Activated CD4-positive, alpha-beta T cell treated with anti-CD3 and anti-CD28 coated beads, Interleukin-2, Interleukin-6, amounts not matched to agents 100 ng/mL and 50 ng/mL, durations not matched to agents 16 hours and 8 hours (primary cell): ENCODE data around the gene FAHD1.
"Not testable (repeated sequence)": the region's sequence is repeated elsewhere in the genome, so short reads cannot be mapped to it uniquely, and the experiment has no call there.

Source experiments
- DNase-seq: peaks from one replicate; pipeline ENCODE4 v3.0.0-alpha.2; 2020

The FAHD1 gene

GRCh38 chr16:1790261-1790610 is 36.8 kb upstream of the FAHD1 start:
- DNase-seq = no peak

GRCh38 chr16:1790611-1791255 is 36.3 kb upstream of the FAHD1 start:
- no peak for DNase-seq

DNA sequence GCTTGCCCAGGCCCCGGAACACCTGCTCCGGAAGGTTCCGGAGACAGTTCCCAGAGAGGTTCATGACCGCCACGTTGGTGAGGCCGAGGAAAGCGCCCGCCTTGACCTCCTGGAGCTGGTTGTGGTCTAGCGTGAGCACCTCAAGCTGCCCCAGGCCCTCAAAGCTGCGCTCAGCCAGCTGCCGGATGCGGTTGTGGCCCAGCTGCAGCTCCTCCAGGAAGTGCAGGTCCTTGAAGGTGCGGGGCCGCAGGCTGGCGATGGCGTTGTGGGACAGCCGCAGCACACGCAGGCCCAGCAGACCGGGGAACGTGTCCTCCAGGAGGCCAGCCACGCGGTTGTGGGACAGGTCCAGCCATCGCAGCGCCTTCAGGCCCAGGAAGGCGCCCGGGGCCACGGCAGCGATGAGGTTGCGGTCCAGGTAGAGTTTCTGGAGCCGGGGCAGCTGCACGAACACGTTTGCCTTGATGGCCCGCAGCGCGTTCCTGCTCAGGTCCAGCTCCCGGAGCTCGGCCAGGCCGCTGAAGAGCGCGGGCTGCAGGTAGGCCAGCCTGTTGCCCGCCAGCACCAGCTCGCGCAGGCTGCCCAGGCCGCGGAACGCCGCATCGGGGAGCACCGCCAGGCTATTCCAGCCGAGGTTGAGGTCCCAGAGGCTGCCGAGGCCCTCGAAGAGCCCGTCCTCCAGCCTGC is 35.6 kb upstream of the FAHD1 start:
- no peak for DNase-seq

DNA sequence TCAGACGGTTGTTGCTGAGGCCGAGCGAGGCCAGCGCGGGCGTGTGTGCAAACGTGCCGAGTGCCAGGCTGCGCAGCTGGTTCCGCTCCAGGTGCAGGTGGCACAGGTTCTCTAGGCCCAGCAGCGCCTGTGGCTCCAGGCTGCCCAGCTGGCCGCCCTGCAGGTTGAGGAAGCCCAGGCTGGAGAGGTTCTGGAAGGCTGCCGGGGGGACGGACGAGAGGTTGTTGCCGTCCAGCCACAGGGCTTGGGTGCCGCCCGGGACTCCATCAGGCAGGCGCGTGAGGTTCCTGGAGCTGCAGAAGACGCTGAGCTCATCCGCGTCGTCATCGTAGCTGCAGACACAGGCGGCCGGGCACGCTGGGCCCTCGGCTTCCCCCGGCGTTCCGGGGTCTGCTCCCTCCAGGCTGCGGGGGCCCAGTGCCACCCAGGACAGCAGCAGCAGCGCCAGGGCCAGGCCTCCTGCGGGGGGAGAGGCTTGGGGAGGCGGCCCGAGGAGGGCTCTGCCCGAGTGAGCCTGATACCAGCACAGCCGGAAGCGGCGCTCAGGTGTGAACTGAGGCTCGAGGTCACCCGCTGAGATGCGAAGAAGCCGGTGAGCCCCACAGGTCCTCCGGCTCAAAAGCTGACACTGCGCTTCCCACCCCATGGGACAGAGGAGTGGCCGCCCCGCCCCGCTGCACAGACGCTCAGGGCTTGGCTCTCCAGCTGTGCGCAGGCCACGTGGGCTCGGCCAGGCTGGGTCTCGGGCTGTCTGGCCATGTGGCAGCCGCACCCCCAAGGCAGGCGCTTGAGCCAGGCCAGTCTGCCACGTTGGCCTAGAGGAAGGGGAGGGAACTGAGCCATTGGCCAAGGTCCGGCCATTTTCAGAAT is 34.8 kb upstream of the FAHD1 start:
- no peak for DNase-seq

GRCh38 chr16:1792836-1793577 is 34.0 kb upstream of the FAHD1 start:
- DNase-seq = no peak

- DNase-seq = no peak
These were observed 33.3 kb upstream of the FAHD1 start, which contains the start of gene IGFALS for GRCh38 chr16:1793578-1794220. TSS of gene IGFALS (minus strand) at chr16:1793705. CDS start at chr16:1793652, 53 bp downstream.

- no peak for DNase-seq
These were observed 32.7 kb upstream of the FAHD1 start for GRCh38 chr16:1794221-1794871.

DNA sequence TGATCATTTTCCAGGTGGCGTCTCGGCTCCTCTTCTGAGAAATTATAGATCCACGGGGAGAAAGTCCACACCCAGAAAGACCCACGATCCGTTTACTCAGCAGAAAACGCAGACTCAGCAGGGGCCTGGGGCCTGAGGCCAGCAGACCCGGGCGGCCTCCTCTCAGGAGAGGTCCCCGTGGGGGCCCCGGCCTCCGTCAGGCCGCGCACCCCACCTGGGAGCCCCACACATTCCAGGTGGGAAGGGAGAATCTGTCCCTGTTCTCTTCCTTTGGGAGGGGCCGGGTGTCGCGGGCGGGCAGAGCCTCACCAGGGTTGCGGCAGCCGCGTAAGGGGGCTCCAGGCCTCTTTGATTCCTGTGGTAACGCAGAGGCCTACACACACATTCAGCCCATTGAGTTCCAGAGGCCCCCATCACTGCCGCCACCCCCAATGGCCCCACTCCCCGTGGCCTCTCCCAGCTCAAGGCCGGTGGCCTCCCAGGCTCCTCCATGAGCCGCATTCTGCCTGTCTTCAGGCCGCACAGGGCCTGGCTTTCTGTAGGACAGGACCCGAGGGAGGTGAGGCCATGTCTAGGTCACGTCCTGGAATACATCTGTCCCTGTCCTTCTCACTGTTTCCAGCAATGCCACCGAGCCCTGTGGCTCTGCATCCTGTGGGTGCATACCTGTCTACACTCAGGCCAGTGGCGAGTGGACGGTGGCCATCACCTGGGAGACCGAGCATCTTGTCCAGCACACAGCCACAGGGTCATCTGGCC is 31.9 kb upstream of the FAHD1 start:
- no peak for DNase-seq

- DNase-seq = not testable (repeated sequence)
These were observed 27.7 kb upstream of the FAHD1 start for GRCh38 chr16:1799263-1799662.

- DNase-seq = no peak
These were observed 26.3 kb upstream of the FAHD1 start for GRCh38 chr16:1800701-1801100.

- DNase-seq = no peak
These were observed 19.4 kb upstream of the FAHD1 start for GRCh38 chr16:1807626-1808025.

DNA sequence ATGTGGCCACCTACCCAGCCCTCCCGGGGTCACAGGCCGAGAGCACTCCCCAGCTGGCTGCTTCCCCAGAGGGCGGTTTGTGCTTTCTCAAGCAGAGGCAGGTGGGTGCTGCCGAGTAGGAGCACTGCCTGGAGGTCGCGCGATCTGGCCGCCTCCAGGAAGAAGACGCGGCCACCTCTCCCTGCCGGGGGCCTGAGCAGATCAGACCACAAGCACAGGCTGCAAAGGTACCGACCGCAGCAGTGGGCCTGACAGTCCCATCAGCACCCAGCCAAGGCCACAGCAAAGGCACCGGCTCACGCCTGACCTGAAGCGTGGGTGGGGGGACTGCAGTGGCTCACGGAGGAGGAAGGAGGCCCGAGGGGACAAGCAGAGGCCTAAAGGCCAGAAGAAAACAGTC is 18.3 kb upstream of the FAHD1 start:
- no peak for DNase-seq

GRCh38 chr16:1809281-1809801 is 17.7 kb upstream of the FAHD1 start:
- no peak for DNase-seq

- DNase-seq = no peak
These were observed 16.9 kb upstream of the FAHD1 start for GRCh38 chr16:1810106-1810505.

- no peak for DNase-seq
These were observed 16.5 kb upstream of the FAHD1 start for GRCh38 chr16:1810536-1810935.

- peak; percentile 50 for DNase-seq
These were observed 14.3 kb upstream of the FAHD1 start for GRCh38 chr16:1812732-1813163.

DNA sequence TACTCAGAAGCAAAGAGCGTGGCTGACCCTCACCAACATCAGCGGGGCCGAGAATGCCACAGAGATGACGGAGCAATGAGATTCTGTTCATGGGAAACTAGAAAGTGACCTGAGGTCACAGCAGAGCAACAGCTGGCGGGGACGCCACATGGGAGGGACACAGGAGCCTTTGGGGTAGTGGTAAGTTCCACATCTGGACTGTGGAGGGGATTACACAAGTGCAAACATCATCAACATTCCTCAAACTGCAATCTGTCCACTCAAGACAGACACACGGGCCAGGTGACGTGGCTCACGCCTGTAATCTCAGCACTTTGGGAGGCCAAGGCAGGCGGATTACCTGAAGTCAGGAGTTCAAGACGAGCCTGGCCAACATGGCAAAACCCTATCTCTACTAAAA is 11.5 kb upstream of the FAHD1 start:
- DNase-seq = no peak

GRCh38 chr16:1816396-1817275 is 10.4 kb upstream of the FAHD1 start:
- no peak for DNase-seq

DNA sequence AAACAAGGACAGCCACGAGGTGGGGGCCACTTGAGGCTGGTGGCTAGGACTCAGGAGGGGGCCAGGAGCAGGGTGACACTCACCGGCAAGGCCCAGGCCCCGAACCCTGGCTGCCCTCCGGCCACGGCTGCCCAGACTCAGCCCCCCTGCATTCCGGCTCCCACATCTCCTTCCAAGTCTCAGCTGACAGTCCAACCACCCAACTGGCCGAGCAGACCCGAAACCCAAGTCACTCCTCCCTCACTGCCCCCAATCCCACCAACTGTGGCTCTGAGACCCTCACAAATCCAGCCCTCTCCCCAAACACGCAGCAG is 9.8 kb upstream of the FAHD1 start:
- DNase-seq = no peak

GRCh38 chr16:1817716-1818115 is 9.3 kb upstream of the FAHD1 start:
- DNase-seq = no peak
